GM10248 (cell line): ENCODE data around the gene ABLIM1.

Experiments used
- CTCF ChIA-PET: fragments of 300-600 bp; sonication (Branson Sonifier 250); formaldehyde crosslinking; extraction: SDS; loops from one replicate; lab custom pipeline; 2021; ENCODE audit warnings: antibody characterized with exemption; lab: Yijun Ruan, JAX
- POLR2A ChIA-PET: fragments of 350-650 bp; sonication (Branson Sonifier 250); formaldehyde crosslinking; extraction: SDS; loops from one replicate; lab custom pipeline; 2020; ENCODE audit warnings: antibody characterized with exemption; lab: Yijun Ruan, JAX
- DNase-seq: peaks from one replicate; pipeline ENCODE4 v3.0.0; 2012; ENCODE audit errors: extremely low spot score
- TF ChIP-seq, protein P1 (sequence below): IDR thresholded peaks from 2 replicates; pipeline ENCODE4 v1.5.1; 2012; ENCODE audit warnings: mild to moderate bottlenecking, low read depth; ENCODE audit errors: extremely low read depth, missing control alignments, control extremely low read depth

ABLIM1 gene

DNA sequence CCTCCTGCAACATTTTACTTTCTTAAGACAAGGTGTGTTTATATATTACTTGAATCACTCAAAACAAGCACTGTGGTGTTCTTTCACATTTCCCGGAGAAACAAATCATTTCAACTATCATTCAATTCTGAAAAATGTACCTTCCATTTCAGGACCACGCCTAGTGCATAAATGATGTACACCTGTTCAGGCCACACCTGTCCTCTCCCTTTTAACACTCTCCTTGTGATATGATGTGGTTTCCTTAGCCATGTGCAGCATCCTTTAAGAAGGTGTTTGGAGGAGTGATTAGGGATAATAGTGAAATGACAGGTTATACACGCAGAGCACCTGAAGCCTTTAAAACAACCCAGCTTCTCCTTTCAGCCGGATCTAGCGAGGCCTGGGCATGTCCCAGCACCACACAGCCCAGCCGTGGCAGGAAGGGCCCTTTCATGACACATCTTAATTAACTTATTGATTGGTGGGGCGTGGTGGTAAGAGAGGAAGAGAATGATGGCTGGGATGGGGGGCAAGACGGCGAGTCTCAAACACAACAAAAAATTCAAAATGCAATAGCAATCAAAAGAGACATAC is 26.9 kb downstream of the ABLIM1 start:
- no peak for DNase-seq
- TF ChIP-seq, protein P1, sequence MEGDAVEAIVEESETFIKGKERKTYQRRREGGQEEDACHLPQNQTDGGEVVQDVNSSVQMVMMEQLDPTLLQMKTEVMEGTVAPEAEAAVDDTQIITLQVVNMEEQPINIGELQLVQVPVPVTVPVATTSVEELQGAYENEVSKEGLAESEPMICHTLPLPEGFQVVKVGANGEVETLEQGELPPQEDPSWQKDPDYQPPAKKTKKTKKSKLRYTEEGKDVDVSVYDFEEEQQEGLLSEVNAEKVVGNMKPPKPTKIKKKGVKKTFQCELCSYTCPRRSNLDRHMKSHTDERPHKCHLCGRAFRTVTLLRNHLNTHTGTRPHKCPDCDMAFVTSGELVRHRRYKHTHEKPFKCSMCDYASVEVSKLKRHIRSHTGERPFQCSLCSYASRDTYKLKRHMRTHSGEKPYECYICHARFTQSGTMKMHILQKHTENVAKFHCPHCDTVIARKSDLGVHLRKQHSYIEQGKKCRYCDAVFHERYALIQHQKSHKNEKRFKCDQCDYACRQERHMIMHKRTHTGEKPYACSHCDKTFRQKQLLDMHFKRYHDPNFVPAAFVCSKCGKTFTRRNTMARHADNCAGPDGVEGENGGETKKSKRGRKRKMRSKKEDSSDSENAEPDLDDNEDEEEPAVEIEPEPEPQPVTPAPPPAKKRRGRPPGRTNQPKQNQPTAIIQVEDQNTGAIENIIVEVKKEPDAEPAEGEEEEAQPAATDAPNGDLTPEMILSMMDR: no peak
- ChIA-PET POLR2A (no interaction called here), CTCF (interaction anchor here (1.3 kb wide), 1 partner anchor 8 kb away, joined by 3 read pairs; no protein-coding TSS in a partner anchor)

DNA sequence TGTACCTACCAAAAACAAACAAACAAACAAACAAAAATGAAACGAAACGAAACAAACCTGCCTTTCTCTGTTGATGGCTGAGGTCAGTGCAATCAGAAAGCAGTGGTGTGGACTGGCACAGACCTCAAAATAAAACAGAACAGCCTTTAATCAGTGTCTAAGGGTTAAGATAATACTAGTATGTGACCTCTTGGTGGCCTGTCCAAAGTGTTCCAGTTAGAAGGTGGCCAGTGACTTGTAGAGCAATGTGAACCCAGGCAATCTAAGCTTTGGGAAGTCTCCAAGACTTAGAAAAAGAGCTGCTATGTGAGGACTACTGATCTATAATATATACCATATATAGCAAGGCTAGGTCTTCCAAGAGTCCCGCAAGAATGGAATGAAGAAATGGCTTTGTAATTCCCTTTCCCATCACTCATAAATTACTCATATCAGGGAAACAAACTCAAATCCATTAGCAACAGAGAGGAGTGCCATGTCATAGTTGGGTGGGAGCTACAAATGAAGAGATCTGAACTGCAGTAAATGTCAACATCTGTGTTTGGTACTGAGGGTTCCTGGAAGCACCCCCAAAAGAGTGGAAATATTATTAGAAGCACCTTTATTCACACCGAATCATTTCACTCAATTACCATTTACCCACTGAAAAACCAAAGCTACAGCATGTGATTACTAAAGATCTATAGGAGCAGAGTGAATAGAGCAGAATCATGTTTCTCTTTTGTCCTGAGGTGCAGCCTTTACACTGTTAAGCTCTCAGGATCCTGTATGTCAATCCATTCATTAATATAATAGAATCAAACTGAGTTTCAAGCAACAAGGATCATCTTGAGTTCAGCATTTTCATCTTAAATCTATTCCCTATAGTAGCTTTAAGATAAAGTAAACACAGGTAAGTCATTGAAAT is 28.0 kb downstream of the ABLIM1 start:
- TF ChIP-seq, protein P1: no peak
- POLR2A ChIA-PET: interaction anchor here (0.6 kb wide), 1 partner anchor 15 kb away, joined by 3 read pairs; no protein-coding TSS in a partner anchor
- CTCF ChIA-PET: interaction anchor here (1.6 kb wide), 1 partner anchor 19 kb away, joined by 3 read pairs; no protein-coding TSS in a partner anchor
- DNase-seq: no peak

DNA sequence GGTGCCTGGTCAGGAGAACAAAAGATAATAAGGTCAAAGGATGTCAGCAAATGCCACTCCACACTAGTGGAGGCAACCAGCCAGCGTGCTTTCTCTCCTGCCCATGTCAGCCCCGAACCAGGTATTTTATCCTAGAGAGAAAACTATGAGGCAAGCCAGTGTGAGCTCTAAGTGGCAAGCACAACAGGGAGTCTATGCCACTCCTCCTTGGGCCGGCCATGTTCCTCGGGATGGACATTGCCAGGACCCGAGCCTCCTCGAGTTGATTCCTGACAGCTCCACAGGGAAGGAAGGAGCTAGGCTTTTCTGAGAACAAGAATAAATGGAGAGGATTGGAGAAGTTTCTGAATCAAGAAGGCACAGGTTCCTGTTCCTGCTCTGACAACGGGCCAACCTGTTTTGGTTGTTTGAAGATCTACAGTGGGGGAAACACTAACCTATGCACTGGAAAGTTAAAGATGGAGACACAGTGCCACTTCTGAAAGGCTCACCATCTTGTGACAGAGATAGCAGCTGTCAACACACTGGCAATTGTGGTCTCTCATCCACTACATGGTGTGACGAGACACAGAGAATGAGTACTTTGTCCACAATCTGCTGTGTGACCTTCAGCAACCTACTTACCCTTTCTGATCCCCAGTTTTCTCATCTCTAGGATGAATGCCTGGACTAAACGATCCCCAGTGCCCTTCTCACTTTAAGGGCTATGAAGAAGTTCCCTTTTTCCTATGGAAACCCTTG is 28.8 kb downstream of the ABLIM1 start:
- ChIA-PET CTCF (interaction anchor here (1.6 kb wide), 1 partner anchor 18 kb away, joined by 3 read pairs; no protein-coding TSS in a partner anchor), POLR2A (interaction anchor here (0.6 kb wide), 1 partner anchor 14 kb away, joined by 3 read pairs; no protein-coding TSS in a partner anchor)
- TF ChIP-seq, protein P1: no peak
- no peak for DNase-seq

DNA sequence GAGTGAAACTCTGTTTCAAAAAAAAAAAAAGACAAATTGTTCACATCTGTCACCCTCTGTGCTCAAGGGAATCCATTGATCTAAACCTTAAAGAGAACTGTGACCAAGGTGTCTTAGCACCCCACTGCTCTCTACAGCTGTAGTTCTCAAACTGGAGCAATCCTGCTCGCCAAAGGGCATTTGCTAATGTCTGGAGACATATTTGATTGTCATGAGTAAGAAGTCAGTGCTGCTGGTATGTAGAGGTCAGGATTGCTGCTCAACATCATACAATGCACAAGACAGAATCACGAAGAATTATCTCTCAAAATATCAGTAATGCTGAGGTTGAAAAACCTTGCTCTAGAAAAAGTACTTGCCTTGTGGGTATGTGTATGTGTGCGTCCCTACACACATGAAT is 30.0 kb downstream of the ABLIM1 start:
- TF ChIP-seq, protein P1: no peak
- ChIA-PET CTCF (interaction anchor here (1.0 to 1.2 kb wide), 2 partner anchors 10 to 44 kb away, joined by 3 read pairs; no protein-coding TSS in a partner anchor), POLR2A (interaction anchor here (0.7 kb wide), 1 partner anchor 22 kb away, joined by 3 read pairs; no protein-coding TSS in a partner anchor)
- no peak for DNase-seq

DNA sequence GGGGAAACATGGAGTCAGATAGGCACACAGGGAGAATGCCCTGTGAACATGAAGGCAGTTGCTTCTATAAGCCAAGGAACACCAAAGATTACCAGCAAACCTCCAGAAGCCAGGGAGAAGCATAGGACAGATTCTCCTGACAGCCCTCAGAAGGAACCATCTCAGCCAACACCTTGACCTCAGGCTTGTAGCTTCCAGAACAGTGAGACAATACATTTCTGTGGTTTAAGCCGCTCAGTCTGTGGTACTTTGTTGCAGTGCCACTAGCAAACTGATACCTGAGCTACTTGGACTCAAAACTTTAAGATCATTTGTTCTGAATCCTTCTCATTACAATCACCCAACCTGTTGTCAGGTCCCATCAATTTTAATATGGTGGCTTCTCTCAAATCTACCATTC is 31.2 kb downstream of the ABLIM1 start:
- TF ChIP-seq, protein P1: no peak
- ChIA-PET CTCF (interaction anchor here (1.0 to 1.4 kb wide), 2 partner anchors 33 to 45 kb away, joined by 3 read pairs; no protein-coding TSS in a partner anchor), POLR2A (no interaction called here)
- DNase-seq: no peak
